ENCODE measurements around the gene SELENOF. TPM values are rescaled to one million over a fixed set of nuclear protein-coding genes. Genes with fewer than 3 reads are reported as not detected.

Gene SELENOF
- total and polyA plus RNA-seq, 2 of the 13 experiments (the other 11 are each of a cell fraction or from before 2014, with no cell fraction given): 133 to 163 TPM

- TF ChIP-seq ZNF281 (CRISPR knock-in tag; IDR thresholded peaks at IDR 0.05; ENCODE audit: borderline replicate concordance): no peak
- TF ChIP-seq ZBTB46 (CRISPR knock-in tag; IDR thresholded peaks at IDR 0.05; ENCODE audit: borderline replicate concordance): no peak
Measured at GRCh38 chr1:86926883-86927282, 13.0 kb upstream of the SELENOF start (continued).

- Histone ChIP-seq H3K4me3 (replicated peaks in 1 of 3; ENCODE audit: insufficient read depth in 1 of 3, low read depth in 2 of 3, low read length in 3 of 3) (no peak overlapping the region), H3K4me2 (ENCODE audit: low read depth, low read length) (no peak overlapping the region), H3K4me1 (ENCODE audit: insufficient read depth, low read length) (peaks cover 51% of the 10 kb centered on the region), H4K20me1 (ENCODE audit: insufficient read depth, low read length) (no peaks in the 10 kb centered on the region; the same call in 1 of the 2 replicates), H3K36me3 (replicated peaks in 1 of 2; ENCODE audit: control insufficient read depth in 1 of 2, insufficient read depth in 2 of 2, low read length in 2 of 2) (peaks cover 0 to 1% of the 10 kb centered on the region in 2 experiments; a peak in 1 of 5 replicates), H3K79me2 (ENCODE audit: insufficient read depth, low read length) (peaks cover 99% of the 10 kb centered on the region), H3K27me3 (ENCODE audit: control insufficient read depth in 1 of 2, insufficient read depth in 2 of 2, low read length in 2 of 2) (no peaks in the 10 kb centered on the region), H3K9me3 (ENCODE audit: low read length) (peaks cover 50% of the 10 kb centered on the region), H3K27ac (ENCODE audit: extremely low read length, insufficient read depth, low read length) (no peak overlapping the region), H2AFZ (ENCODE audit: low read length) (no peak overlapping the region), H3K9ac (ENCODE audit: insufficient read depth, low read depth, low read length) (no peak overlapping the region)
- BruUV-seq (replicated peaks): no TSS peak
- no peak for ATAC-seq
- CTCF ChIA-PET (ENCODE audit: low intra/inter-chr PET ratio, low total read pairs): no interaction called here
- FAIRE-seq: no peak
- 98% methylated on average over 1 of the region's 1 CpG for WGBS (ENCODE audit: low lambda C conversion rate)
- POLR2A ChIA-PET: interaction anchor here (1.7 kb wide), 1 partner anchor 11 kb away, joined by 9 read pairs; the partner anchor contains the start of genes HS2ST1 and SELENOF
- no peak for DNase-seq (ENCODE audit: low spot score)
- in situ Hi-C loops (cut with HindIII; ENCODE audit: extremely low pct_ligation_motif_present, low pct_unique_long_range_greater_than_20kb) (no loop called here), intact Hi-C loops (cut with micrococcal nuclease; ENCODE audit: unreplicated experiment) (no loop called here)
- TF ChIP-seq DNMT1 (CRISPR knock-in tag; IDR thresholded peaks at IDR 0.05) (no peak), ZBTB20 (CRISPR knock-in tag; IDR thresholded peaks at IDR 0.05; ENCODE audit: borderline replicate concordance, low read depth) (no peak), CCDC6 (CRISPR knock-in tag; IDR thresholded peaks at IDR 0.05) (no peak), NONO (IDR thresholded peaks at IDR 0.05) (no peak), NONO (CRISPR knock-in tag; conservative IDR thresholded peaks at IDR 0.05) (no peak), ZNF737 (CRISPR knock-in tag; IDR thresholded peaks at IDR 0.05; ENCODE audit: borderline replicate concordance) (no peak), SRY (CRISPR knock-in tag; IDR thresholded peaks at IDR 0.05) (no peak), CERS6 (CRISPR knock-in tag; IDR thresholded peaks at IDR 0.05) (no peak), ZBED4 (CRISPR knock-in tag; IDR thresholded peaks at IDR 0.05; ENCODE audit: borderline replicate concordance) (no peak)
Measured at GRCh38 chr1:86925742-86926141, 11.8 kb upstream of the SELENOF start.
